Fibroblast of upper back skin (primary cell): ENCODE data around the gene SOWAHB.

Experiments used
- DNase-seq: peaks from one replicate; pipeline ENCODE4 v3.0.0-alpha.2; 2013

SOWAHB gene, protein sequence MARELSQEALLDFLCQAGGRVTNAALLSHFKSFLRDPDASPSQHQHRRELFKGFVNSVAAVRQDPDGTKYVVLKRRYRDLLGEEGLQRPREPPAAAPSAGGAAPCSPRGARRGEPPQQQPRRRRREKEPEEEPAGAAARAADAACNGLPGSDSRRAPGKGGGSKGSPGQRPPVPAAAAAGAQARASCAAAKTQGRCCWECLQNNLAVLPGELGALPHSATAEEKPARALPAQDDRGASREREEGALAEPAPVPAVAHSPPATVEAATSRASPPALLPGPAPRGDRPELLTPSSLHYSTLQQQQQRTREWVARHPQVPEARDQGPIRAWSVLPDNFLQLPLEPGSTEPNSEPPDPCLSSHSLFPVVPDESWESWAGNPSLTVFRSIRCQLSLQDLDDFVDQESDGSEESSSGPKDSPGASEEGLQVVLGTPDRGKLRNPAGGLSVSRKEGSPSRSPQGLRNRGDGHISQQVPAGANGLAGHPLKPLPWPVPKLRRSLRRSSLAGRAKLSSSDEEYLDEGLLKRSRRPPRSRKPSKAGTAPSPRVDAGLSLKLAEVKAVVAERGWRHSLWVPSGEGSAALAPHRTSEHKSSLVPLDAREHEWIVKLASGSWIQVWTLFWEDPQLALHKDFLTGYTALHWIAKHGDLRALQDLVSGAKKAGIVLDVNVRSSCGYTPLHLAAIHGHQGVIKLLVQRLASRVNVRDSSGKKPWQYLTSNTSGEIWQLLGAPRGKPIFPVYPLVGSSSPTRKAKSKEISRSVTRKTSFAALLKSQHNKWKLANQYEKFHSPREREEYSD

DNA sequence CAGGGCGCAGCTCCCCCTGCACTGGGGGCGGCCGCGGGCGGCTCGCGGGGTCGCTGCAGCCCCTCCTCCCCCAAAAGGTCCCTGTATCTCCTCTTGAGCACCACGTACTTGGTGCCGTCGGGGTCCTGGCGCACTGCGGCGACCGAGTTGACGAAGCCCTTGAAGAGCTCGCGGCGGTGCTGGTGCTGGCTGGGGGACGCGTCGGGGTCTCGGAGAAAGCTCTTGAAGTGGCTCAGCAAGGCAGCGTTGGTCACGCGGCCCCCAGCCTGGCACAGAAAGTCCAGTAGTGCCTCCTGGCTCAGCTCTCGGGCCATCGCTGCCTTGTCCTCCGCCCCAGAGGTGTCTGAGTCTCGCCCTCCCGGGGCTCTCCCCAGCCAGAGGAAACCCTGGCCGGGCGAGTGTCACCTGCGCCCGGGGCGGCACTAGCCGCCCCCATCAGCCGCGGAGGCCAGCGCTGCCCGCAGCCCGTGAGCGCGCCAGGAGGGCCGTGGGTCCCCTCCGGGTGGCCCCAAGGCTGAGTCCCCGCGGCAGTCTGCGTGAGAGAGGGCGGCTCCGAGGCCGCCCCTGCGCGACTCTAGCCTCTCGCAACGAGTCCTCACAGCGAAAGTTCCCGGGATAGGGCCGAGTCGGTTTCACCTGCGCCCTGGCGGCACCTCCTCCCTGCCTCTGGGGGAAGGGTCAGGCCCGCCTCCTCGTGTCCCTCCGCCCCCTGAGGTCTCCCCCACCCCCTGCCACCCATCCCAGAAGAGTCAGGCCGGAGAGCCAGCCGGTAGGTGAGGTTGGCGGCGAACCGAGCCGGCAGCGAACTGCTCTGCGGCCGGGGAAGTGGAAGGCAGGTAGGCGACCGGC, at the start of gene SOWAHB:
SOWAHB (minus strand) TSS at position 609 of the 849 bp plus-strand sequence; CDS start at position 314, 295 bp downstream.
- DNase-seq = no peak

DNA sequence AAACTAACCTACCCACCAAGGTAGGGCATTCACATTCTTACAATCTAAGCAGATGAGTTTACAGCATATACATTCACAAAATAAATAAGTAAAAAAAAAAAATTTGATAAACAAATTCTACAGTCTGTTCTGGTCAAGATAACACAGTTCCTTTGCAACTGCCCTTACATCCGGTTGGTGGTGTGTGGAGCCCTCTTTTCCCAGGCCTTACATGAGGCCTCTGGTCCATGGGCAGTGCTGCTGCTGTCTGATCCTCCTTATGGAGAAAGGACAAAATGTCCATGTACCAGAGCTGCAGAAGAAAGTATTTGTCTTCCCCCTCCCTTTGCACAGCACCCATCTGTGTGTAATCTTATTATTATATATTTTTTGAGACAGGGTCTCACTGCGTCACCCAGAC, 49.4 kb upstream of the SOWAHB start:
- no peak for DNase-seq

DNA sequence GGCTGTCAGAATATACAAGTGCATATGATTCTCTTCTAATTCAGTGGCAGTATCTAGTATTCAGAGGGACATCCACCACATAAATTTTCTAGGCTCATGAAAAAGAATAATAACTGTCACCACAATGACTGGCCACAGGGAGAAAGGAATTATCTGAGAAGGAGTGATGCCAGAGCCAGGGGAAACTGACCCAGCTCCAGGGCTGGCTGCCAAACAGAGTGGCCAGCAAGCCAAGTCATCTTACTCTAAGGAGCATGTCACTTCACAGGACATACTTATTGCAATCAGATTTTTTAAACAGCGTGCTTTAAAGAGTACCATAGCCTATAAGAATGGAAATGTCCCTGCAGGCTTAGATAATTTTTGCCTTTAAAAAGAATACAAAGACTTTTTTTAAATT, 45.8 kb upstream of the SOWAHB start:
- DNase-seq = no peak

DNA sequence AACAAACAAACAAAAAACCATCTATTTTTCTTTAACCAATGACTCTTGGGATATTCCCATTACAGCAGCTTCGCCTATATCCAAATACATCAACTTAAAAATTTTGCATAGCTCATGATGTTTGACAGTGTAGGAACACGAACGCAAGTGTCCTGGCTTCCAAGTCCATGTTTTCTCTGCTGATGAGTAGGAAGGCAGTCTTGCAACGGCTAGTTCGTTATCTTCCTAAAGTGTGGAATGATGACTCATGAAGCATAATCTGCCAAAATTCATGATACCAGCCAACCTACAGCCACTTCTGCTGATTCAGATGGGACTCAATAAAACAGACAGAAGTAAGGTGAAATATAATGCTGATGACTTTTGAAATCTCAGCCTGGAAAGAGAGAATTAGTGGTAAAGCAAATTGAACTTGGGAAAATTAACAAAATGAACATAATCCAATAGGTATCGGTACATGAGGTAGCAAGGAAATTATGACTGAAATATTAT, 45.2 kb upstream of the SOWAHB start:
- no peak for DNase-seq

DNA sequence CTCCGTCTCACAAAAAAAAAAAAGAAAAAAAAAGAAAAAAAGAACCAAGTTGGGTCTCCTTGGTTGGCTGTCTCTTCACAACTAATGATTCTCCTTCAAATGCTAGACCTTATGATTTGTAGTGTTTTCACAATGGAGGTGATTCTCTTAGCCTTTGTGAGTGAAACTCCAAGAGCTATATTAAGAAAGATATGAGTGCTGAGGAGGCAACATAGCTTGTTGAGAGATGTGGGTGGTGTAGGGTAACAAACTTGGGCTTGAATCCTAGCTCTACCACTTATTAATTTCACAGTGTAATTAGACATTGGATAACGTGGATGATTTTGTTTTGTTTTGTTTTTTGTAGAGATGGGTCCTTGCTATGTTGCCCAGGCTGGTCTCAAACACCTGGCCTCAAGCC, 41.2 kb upstream of the SOWAHB start:
- DNase-seq = no peak

DNA sequence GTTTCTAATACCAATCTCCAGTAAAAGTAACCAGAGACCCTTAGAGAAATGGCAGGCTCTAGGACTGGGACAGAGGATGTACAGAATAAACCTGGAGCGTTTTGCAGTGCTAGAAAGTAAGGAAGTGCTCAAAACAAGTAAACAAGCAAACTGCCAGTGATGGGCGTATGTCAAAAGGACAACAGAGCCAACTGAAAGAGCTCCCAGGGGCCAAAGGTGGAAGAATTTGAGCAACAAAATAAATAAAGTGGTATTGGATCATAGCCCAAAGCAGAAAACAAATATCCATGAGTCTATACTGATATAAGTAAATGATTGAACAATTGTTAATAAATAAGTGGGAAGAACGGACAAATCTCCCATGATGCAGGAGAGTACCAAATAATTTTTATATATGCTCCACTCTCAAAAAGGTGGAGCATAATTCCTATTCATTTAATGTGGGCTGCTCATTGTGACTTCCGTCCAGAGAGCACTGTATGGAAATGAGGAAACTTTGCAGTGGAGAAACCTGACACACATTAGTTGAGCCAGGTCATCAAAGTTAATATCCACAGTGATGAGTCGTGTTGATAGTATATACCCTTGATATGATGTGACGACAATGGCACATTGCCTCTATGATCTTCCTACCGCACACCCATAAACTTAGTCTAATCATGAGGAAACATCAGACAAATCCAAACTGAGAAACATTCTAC, 33.8 kb upstream of the SOWAHB start:
- DNase-seq = no peak

DNA sequence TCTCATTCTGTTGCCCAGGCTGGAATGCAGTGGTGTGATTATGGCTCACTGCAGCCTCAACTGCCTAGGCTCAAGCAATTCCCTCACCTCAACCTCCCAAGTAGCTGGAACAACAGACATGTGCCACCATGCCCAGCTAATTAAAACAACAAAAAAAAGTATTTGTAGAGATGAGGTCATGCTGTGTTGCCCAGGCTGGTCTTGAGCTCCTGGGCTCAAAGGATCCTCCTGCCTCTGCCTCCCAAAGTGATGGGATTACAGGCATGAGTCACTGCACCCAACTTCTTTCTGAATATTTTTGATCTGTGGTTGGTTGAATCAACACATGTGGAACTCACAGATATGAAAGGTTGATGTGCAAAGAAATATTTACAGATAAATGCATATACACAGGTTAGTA, 33.1 kb upstream of the SOWAHB start:
- no peak for DNase-seq

DNA sequence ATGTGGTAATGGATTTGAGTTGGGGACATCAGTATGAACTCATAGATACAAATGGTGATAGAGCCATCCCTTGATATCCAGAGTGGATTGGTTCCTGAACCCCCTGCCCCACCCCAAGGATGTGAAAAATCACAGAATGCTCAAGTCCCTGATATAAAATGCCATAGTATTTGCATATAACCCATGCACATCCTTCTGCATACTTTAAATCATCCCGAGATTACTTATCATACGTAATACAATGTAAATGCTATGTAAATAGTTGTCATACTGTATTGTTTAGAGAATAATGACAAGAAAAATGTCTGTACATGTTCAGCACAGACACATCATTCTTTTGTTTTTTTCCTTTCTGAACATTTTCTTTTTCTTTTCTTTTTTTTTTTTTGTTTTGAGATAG, 32.7 kb upstream of the SOWAHB start:
- DNase-seq = no peak

DNA sequence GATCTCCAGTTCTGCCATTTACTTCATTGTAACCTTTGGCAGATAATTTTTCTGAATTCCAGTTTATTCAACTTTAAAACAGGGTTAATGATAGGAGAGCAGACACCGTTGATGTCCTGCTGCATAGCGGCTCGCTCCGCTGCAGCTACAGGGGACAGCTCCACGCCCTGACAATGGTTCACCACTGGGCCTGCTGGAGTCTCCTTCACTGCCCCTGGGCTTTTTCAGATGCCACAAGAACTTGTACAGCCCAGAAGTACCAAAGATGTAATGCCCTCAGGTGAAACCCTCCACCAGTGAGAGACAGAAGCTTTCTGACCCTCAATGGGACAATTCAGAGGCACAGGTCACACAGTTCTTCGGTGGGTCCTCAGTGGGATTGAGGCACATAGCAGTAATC, 28.9 kb upstream of the SOWAHB start:
- DNase-seq = no peak

DNA sequence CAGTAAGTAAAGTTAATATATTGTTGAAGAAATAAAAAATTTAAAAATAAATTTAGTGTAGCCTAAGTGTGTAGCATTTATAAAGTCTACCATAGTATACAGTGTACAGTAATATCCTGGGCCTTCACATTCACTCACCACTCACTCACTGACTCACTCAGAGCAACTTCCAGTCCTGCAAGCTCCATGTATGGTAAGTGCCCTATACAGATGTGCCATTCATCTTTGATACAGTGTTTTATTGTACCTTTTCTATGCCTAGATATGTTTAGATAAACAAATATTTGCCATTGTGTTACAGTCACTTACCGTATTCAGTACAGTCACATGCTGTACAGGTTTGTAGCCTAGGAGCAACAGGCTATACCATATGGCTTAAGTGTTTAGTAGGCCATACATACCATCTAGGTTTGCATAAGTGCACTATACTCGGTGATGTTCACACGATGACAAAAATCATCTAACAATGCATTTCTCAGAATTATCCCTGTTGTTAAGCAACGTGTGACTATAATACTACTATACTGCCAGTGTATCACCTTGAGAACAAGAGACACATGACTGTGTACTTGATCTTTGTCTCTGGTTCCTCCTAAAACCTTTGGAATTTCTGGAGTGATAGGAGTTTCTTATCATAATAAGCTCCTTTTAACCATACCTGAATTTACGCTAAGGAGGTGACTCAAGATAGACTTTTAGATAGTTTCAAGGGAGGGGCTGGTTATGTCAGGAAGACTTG, 25.8 kb upstream of the SOWAHB start:
- DNase-seq = no peak

DNA sequence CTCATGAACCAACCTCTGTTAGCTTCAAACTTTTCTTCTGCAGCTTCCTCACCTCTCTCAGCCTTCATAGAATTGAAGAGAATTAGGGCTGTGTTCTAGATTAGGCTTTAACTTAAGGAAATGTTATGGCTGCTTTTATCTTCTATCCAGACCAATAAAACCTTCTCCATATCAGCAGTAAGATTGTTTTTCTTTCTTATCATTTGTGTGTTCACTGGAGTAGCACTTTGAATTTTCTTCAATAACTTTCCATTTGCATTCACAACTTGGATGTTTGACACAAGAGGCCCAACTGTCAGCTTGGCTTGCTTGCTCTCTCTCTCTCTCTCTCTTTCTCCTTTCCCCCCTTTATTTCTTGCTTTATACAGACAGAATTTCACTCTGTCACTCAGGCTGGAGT, 22.8 kb upstream of the SOWAHB start:
- DNase-seq = no peak

DNA sequence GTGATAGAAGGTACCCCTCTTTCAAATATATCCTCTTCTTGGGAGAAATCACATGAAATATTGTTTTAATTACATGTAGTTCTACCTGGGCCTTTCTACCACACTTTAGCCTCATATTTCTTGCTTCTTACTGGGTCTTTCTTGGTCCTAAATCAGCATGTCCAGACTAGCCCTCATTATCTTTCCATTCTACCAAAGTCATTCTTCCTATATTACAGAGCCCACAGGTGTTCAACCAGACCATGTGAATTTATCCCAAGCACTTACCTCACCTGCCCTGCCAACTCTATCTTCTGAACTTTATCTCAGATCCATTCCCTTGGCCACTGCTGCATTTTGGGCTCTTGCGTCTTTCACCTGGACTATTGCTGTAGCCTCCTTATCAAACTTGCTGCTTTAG, 11.8 kb upstream of the SOWAHB start:
- DNase-seq = no peak

DNA sequence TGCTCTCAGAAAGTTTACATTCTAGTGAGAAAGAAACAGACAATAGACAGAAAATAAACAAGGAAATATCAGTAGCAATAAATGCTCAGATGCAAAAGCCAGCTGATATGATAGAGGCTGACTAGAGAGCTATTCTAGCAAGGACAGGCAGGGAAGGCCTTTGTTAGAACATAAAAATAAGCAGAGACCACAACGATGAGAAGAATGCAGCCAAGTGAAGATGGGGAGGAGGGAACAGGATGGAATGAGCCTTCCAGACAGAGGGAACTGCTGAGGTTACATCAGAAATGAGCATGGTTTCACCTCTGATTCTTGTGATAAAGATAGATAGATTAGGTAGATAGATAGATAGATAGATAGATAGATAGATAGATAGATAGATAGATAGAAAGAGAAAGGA, 7.6 kb upstream of the SOWAHB start:
- peak; percentile 93 for DNase-seq

DNA sequence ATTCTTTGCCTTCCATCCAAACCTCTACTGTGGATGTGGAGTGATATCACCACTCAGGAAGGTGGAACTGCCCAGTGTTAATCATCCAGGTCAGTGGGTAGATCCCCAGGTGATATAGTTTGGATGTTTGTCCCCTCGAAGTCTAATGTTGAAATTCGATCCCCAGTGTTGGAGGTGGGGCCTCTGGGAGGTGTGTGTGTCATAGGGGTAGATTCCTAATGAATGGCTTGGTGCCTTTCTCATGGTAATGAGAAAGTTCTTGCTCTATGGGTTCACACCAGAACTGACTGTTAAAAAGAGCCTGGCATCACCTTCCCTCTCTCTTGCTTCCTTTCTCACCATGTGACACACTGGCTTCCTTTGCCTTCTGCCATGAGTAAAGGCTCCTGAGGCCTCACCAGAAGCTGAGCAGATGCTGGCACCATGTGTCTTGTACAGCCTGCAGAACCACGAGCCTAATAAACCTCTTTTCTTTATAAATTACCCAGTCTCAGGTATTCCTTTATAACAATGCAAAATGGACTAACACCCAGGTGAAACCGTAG, 6.8 kb upstream of the SOWAHB start:
- no peak for DNase-seq

DNA sequence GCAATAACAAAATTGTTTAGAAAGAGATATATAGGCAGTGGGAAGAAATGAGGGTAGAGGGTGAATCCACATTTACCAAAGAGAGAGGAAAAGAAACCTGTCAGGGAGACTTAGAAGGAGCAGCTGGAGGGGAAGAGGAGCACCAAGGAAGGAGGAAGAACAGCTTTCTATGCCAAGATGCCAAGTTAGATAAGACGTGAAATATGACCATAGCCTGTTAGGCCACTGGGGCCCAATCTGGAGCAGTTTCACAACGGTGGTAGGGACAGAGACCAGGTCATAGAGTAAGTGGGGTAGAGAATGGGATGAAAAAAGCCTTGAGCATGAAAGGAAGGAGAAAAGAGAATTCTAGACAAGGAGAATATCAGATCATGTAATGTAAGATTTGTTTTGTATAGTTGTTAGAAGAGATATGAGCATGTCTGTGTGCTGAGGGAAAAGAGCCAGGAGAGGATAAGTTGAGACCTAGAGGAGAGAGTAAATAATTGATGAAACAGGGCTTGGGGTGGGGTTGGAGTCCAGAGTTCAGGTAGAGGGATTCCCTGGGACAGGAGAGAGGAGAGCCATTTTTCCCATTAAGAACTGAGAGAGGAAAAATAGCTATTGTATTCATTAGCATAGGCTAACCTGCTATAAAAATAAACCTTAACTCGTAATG, 4.4 kb upstream of the SOWAHB start:
- no peak for DNase-seq

DNA sequence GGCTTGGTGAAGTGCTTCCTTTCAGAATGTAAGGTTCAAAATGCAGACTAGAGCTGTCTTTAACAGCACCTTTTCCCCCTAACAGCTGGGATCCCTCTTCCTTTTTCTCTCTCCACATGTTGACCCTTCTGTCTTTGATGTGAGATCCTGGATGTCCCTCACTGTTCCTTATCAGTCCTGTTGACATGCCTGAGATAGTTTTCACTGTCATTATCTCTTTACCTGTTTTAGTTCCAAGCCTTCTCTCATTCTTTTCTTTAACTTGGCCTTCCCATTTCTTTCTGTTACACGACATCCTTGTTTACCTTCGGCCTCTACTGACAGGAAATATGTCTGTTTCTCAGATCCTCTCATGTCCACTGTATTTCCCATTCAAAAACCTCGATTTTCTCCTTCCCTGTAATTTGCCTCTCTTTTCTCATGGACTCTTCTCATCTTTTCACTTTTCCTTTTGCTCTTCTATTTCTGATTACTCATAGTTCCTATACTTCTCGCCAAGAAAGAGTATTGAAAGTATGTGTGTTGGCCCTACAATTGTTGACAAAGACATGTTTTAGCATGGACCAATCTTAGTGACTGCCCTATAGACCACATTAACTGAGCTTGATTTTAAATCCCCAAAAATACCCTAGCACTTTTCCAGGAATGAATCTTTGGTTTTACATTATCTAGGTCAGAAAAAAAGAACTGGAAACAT, 1.2 kb upstream of the SOWAHB start:
- DNase-seq = peak; percentile 24

DNA sequence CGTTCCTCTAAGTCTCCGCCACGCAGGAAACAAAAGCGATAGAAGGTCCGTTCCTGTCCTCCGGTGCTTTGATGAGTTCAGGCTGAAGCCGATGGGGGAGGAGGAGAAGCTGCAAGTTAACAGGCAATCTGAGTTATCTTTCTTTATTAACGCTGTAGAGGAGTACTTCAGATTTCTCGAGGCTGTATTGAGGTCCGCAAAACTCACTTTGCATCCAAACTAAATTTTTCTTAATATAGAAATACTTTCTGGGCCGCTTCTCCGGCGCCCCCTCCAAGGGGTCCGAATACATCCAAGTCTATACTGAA, 395 bp upstream of the SOWAHB start:
- no peak for DNase-seq

DNA sequence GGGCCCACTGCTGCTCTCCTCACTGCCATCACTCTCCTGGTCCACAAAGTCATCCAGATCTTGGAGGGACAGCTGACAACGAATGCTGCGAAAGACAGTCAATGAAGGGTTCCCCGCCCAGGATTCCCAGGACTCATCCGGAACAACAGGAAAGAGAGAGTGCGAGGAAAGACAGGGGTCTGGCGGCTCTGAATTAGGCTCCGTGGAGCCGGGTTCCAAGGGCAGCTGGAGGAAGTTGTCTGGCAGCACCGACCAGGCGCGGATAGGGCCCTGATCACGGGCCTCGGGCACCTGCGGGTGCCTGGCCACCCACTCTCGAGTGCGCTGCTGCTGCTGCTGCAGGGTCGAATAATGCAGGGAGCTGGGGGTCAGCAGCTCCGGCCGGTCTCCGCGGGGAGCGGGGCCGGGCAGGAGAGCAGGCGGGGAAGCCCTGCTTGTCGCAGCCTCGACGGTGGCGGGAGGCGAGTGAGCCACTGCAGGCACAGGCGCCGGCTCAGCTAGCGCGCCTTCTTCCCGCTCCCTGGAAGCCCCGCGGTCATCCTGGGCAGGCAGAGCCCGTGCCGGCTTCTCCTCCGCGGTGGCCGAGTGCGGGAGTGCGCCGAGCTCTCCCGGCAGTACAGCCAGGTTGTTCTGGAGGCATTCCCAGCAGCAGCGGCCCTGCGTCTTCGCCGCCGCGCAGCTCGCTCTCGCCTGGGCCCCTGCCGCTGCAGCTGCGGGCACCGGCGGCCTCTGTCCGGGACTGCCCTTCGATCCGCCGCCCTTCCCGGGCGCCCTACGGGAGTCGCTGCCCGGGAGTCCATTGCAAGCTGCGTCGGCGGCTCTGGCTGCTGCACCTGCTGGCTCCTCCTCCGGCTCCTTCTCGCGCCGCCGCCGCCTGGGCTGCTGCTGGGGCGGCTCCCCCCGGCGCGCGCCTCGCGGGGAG, 1.1 kb downstream of the SOWAHB start:
- DNase-seq = no peak

DNA sequence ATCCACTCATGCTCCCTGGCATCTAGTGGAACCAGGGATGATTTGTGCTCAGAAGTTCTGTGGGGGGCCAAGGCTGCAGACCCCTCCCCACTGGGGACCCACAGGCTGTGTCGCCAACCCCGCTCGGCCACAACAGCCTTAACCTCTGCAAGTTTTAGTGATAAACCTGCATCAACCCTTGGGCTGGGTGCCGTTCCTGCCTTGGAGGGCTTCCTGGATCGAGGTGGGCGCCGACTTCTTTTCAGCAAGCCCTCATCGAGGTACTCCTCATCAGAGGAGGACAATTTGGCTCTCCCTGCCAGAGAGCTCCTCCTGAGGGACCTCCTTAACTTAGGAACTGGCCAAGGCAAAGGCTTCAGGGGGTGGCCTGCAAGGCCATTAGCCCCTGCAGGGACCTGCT, 1.9 kb downstream of the SOWAHB start:
- no peak for DNase-seq
